Natural killer cell (primary cell): ENCODE data around the gene DNMBP. TPM values are rescaled to one million over a fixed set of nuclear protein-coding genes. Genes with fewer than 3 reads are reported as not detected.

Experiments
- ATAC-seq, 3 donors: fragments of 150-1000 bp in 2 of 3; fragments of 200-7000 bp in 1 of 3; cut with Tn5 transposase; 1 replicate in 1 of 3; 2 replicates in 2 of 3; pipeline ENCODE4 v1.10.0; 2021; ENCODE audit warnings: mild to moderate bottlenecking in 2 of 3, moderate library complexity in 2 of 3
- DNase-seq, 2 donors: peaks; one replicate each; pipeline versions ENCODE4 v3.0.0 to v3.0.0-alpha.2; 2013 to 2021; ENCODE audit warnings: mixed read lengths in 1 of 2
- H3K27ac ChIP-seq: one replicate; pipeline ENCODE4 v1.5.1; 2013; ENCODE audit warnings: mild to moderate bottlenecking, low read length
- H3K27me3 ChIP-seq: one replicate; pipeline ENCODE4 v1.6.1; 2013; ENCODE audit warnings: low read length; ENCODE audit not compliant: control insufficient read depth, insufficient read depth
- H3K36me3 ChIP-seq: one replicate; pipeline ENCODE4 v1.6.1; 2013; ENCODE audit warnings: low read length; ENCODE audit not compliant: control insufficient read depth, insufficient read depth
- H3K4me1 ChIP-seq: one replicate; pipeline ENCODE4 v1.6.1; 2013; ENCODE audit warnings: low read length; ENCODE audit not compliant: control insufficient read depth, insufficient read depth
- H3K4me3 ChIP-seq: one replicate; pipeline ENCODE4 v1.5.1; 2013; ENCODE audit warnings: low read length
- H3K9me3 ChIP-seq: one replicate; pipeline ENCODE4 v1.6.1; 2013; ENCODE audit warnings: low read length; ENCODE audit not compliant: control insufficient read depth, insufficient read depth
- H3K27ac Mint-ChIP-seq, 2 donors: one replicate each; pipeline ENCODE4 v1.8.0; 2022; ENCODE audit warnings: mild to moderate bottlenecking in 2 of 2, mixed read lengths in 2 of 2, moderate library complexity in 1 of 2
- H3K27me3 Mint-ChIP-seq, 2 donors: one replicate each; pipeline ENCODE4 v1.8.0; 2022; ENCODE audit warnings: low read depth in 2 of 2, mixed read lengths in 2 of 2
- H3K36me3 Mint-ChIP-seq: one replicate; pipeline ENCODE4 v1.8.0; 2022; ENCODE audit warnings: mixed read lengths
- H3K4me1 Mint-ChIP-seq, 2 donors: one replicate each; pipeline ENCODE4 v1.8.0; 2022; ENCODE audit warnings: mixed read lengths in 2 of 2
- H3K4me3 Mint-ChIP-seq: one replicate; pipeline ENCODE4 v1.8.0; 2022; ENCODE audit warnings: mild to moderate bottlenecking, moderate library complexity, mixed read lengths
- H3K9me3 Mint-ChIP-seq, 2 donors: one replicate each; pipeline ENCODE4 v1.8.0; 2022; ENCODE audit warnings: mixed read lengths in 2 of 2
- CTCF ChIP-seq: fragments of 200-600 bp; IDR thresholded peaks from one replicate; pipeline ENCODE4 v1.8.0; 2022; ENCODE audit warnings: antibody characterized with exemption
- WGBS: methylation state at CpG from one replicate; pipeline ENCODE4 v1.1.7; 2013; ENCODE audit warnings: missing lambda C conversion rate; ENCODE audit not compliant: insufficient coverage; 5-methylcytosine and 5-hydroxymethylcytosine counted together
- intact Hi-C: fragments of 100-400 bp; cut with micrococcal nuclease; formaldehyde crosslinking; loops from one replicate; pipeline ENCODE4 v1.14.2; 2022
- total RNA-seq, 4 donors: library from RNA; stranded (reverse); fragments of 120-200 nt in 1 of 4; gene quantifications; one replicate each; pipeline versions ENCODE4 v1.2.3 to v1.2.4, GENCODE V29; 2013 to 2022

DNMBP gene
- total RNA-seq, 3 donors from 2014 or later (not counting 1 experiment from before 2014, with no cell fraction given) = 13.8 to 15.4 (median 14.4) TPM

DNA sequence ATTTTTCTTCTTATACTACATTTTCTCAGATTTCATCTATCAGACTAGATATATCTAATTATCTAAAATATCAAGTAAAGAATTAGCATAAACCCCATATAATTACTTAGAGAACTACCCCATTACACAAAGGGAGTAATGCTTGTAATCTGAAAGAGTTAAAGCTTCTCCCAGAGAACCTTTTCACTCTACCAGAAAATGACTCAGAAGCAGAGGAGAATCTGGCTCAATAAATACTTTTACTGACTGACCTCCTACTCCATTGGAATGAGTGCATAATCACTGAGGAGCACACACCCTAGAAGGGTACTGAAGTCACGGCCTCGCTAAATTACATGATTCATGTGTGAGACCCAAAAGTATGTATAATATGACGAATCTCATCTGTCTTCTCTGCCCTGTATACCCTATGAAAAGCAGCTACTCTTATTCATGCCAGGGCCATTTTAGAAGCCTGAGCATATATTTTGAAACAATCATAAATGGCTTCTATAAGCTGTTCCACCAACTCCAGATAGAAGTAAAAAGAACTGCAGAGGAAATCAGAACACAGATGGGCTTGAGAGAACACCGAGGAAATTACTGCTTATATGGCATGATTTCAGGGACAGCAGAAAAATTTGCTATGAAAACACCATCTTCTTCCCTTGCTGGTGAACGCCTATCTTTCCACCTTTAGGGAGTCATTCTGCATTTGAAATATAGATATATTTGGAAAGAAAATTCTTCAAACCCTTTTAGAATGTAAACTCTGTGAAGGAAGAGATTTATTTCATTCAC is 32.7 kb downstream of the DNMBP start:
- DNase-seq (no peak), ATAC-seq (no peak)
- Mint-ChIP-seq H3K9me3 (no peaks in the 10 kb centered on the region), H3K4me1 (peaks cover 11 to 12% of the 10 kb centered on the region in 2 donors), H3K27me3 (no peaks in the 10 kb centered on the region), H3K27ac (no peak overlapping the region), H3K36me3 (no peaks in the 10 kb centered on the region), H3K4me3 (no peak overlapping the region)
- Histone ChIP-seq H3K4me3 (no peak overlapping the region), H3K27me3 (no peaks in the 10 kb centered on the region), H3K27ac (no peak overlapping the region), H3K4me1 (peaks cover 3% of the 10 kb centered on the region), H3K36me3 (no peaks in the 10 kb centered on the region), H3K9me3 (no peaks in the 10 kb centered on the region)
- intact Hi-C loops = no loop called here
- TF ChIP-seq CTCF = no peak
- 93% methylated on average over 4 of the region's 5 CpGs for WGBS

- intact Hi-C loops = no loop called here
- no peak overlapping the region for H3K27ac ChIP-seq
- no peaks in the 10 kb centered on the region for H3K36me3 Mint-ChIP-seq
- WGBS = 64% methylated on average over 4 of the region's 7 CpGs
- H3K27ac Mint-ChIP-seq = peak overlapping the region in 1 of 2 donors; percentile 9
- ATAC-seq = no peak
- no peaks in the 10 kb centered on the region for H3K9me3 Mint-ChIP-seq
- no peaks in the 10 kb centered on the region for H3K27me3 ChIP-seq
- no peak overlapping the region for H3K4me3 ChIP-seq
- H3K4me3 Mint-ChIP-seq = no peak overlapping the region
- H3K36me3 ChIP-seq = no peaks in the 10 kb centered on the region
- no peaks in the 10 kb centered on the region for H3K27me3 Mint-ChIP-seq
- H3K4me1 ChIP-seq = peaks cover 3% of the 10 kb centered on the region
- H3K9me3 ChIP-seq = no peaks in the 10 kb centered on the region
- no peak for DNase-seq
- TF ChIP-seq CTCF = no peak
- peaks cover 11 to 12% of the 10 kb centered on the region in 2 donors for H3K4me1 Mint-ChIP-seq
Measured at GRCh38 chr10:99975942-99976809, 33.6 kb downstream of the DNMBP start.

- no peaks in the 10 kb centered on the region for H3K27me3 ChIP-seq
- peak overlapping the region; percentile 11 for H3K27ac ChIP-seq
- H3K9me3 ChIP-seq = no peaks in the 10 kb centered on the region
- peaks cover 3% of the 10 kb centered on the region for H3K4me1 ChIP-seq
- H3K27me3 Mint-ChIP-seq = no peaks in the 10 kb centered on the region
- WGBS = 79% methylated on average over 6 of the region's 8 CpGs
- H3K4me3 ChIP-seq = no peak overlapping the region
- no peak for TF ChIP-seq CTCF
- H3K36me3 Mint-ChIP-seq = peaks cover 4% of the 10 kb centered on the region
- H3K27ac Mint-ChIP-seq = no peak overlapping the region
- H3K36me3 ChIP-seq = peaks cover under 1% of the 10 kb centered on the region
- peaks cover 5 to 12% of the 10 kb centered on the region in 2 donors for H3K4me1 Mint-ChIP-seq
- H3K9me3 Mint-ChIP-seq = no peaks in the 10 kb centered on the region
- DNase-seq (no peak), ATAC-seq (no peak)
- intact Hi-C loops = no loop called here
- H3K4me3 Mint-ChIP-seq = no peak overlapping the region
Measured at GRCh38 chr10:99975106-99975829, 34.5 kb downstream of the DNMBP start.
